Loucy (cell line): ENCODE results near the gene DDX20.

Source experiments
- EZH2phosphoT487 ChIP-seq: fragments of 200-600 bp; IDR thresholded peaks from 2 replicates; pipeline ENCODE4 v1.6.1; 2018; ENCODE audit warnings: antibody characterized with exemption, mild to moderate bottlenecking, moderate library complexity, borderline replicate concordance
- TF ChIP-seq, protein P1 (sequence below): fragments of 200-600 bp; sonication (generic); conservative IDR thresholded peaks from 2 replicates; pipeline ENCODE4 v1.5.1; 2014; ENCODE audit warnings: mild to moderate bottlenecking, antibody characterized with exemption, low read length

GRCh38 chr1:111738133-111738435 lies 17.6 kb upstream of the DDX20 start:
- TF ChIP-seq, protein P1, sequence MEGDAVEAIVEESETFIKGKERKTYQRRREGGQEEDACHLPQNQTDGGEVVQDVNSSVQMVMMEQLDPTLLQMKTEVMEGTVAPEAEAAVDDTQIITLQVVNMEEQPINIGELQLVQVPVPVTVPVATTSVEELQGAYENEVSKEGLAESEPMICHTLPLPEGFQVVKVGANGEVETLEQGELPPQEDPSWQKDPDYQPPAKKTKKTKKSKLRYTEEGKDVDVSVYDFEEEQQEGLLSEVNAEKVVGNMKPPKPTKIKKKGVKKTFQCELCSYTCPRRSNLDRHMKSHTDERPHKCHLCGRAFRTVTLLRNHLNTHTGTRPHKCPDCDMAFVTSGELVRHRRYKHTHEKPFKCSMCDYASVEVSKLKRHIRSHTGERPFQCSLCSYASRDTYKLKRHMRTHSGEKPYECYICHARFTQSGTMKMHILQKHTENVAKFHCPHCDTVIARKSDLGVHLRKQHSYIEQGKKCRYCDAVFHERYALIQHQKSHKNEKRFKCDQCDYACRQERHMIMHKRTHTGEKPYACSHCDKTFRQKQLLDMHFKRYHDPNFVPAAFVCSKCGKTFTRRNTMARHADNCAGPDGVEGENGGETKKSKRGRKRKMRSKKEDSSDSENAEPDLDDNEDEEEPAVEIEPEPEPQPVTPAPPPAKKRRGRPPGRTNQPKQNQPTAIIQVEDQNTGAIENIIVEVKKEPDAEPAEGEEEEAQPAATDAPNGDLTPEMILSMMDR: no peak
- no peak for TF ChIP-seq EZH2phosphoT487
